Activated naive CD4-positive, alpha-beta T cell treated with anti-CD3 and anti-CD28 coated beads for 36 hours (primary cell): ENCODE results near the gene KRTAP4-7. TPM values are rescaled to one million over a fixed set of nuclear protein-coding genes. Genes with fewer than 3 reads are reported as not detected.
"Not testable (repeated sequence)": the region's sequence is repeated elsewhere in the genome, so short reads cannot be mapped to it uniquely, and the experiment has no call there.

Experiments
- CTCF ChIA-PET: fragments of 350-600 bp; sonication (Branson Sonifier 250); formaldehyde crosslinking; loops from one replicate; lab custom pipeline; 2021; ENCODE audit warnings: antibody characterized with exemption; lab: Charles Lee
- DNase-seq: peaks from one replicate; pipeline ENCODE4 v3.0.0-alpha.2; 2020
- H3K27ac Mint-ChIP-seq: one replicate; pipeline ENCODE4 v1.8.0; 2021; ENCODE audit warnings: mild to moderate bottlenecking, mixed read lengths
- H3K27me3 Mint-ChIP-seq: one replicate; pipeline ENCODE4 v1.8.0; 2021; ENCODE audit warnings: low read depth, mixed read lengths
- H3K36me3 Mint-ChIP-seq: one replicate; pipeline ENCODE4 v1.8.0; 2021; ENCODE audit warnings: low read depth, mixed read lengths
- H3K4me1 Mint-ChIP-seq: one replicate; pipeline ENCODE4 v1.8.0; 2021; ENCODE audit warnings: low read depth, mixed read lengths
- H3K4me3 Mint-ChIP-seq: one replicate; pipeline ENCODE4 v1.8.0; 2021; ENCODE audit warnings: mild to moderate bottlenecking, moderate library complexity, mixed read lengths
- H3K9me3 Mint-ChIP-seq: one replicate; pipeline ENCODE4 v1.8.0; 2021; ENCODE audit warnings: mixed read lengths
- intact Hi-C: fragments of 100-400 bp; cut with micrococcal nuclease; formaldehyde crosslinking; loops from one replicate; pipeline ENCODE4 v1.15.1; 2023
- total RNA-seq, 2 experiments: library from RNA; stranded (reverse); gene quantifications; one replicate each; pipeline ENCODE4 v1.2.3, GENCODE V29; 2021

The KRTAP4-7 gene
- total RNA-seq, 2 experiments from 2014 or later: not detected

GRCh38 chr17:41123292-41123990, 39.5 kb downstream of the KRTAP4-7 start:
- H3K9me3 Mint-ChIP-seq, H3K36me3 Mint-ChIP-seq, CTCF ChIA-PET, H3K27me3 Mint-ChIP-seq, DNase-seq, H3K27ac Mint-ChIP-seq: not testable (repeated sequence)
- intact Hi-C loops: loop anchor here (10.0 kb wide), 1 partner anchor 371 kb away; no protein-coding TSS in a partner anchor
- H3K4me3 Mint-ChIP-seq: peak overlapping the region; percentile 8
- H3K4me1 Mint-ChIP-seq: peaks cover 52% of the 10 kb centered on the region

- H3K27ac Mint-ChIP-seq, H3K9me3 Mint-ChIP-seq, H3K27me3 Mint-ChIP-seq, DNase-seq, CTCF ChIA-PET, H3K36me3 Mint-ChIP-seq: not testable (repeated sequence)
- intact Hi-C loops: loop anchor here (10.0 kb wide), 1 partner anchor 371 kb away; no protein-coding TSS in a partner anchor
- H3K4me1 Mint-ChIP-seq: peaks cover 52% of the 10 kb centered on the region
- H3K4me3 Mint-ChIP-seq: peak within 1 kb of the TSS; percentile 8
These were observed 40.0 kb downstream of the KRTAP4-7 start, which contains the start of gene KRTAP4-12 for GRCh38 chr17:41123991-41124371. Gene KRTAP4-12 (minus strand): TSS chr17:41124182. CDS start chr17:41124122, 60 bp downstream.

GRCh38 chr17:41125064-41125463, 41.1 kb downstream of the KRTAP4-7 start:
- peaks cover 47% of the 10 kb centered on the region for H3K4me1 Mint-ChIP-seq
- no peak for DNase-seq
- H3K36me3 Mint-ChIP-seq: no peaks in the 10 kb centered on the region
- H3K27me3 Mint-ChIP-seq: no peaks in the 10 kb centered on the region
- intact Hi-C loops: loop anchor here (10.0 kb wide), 1 partner anchor 370 kb away; no protein-coding TSS in a partner anchor
- H3K27ac Mint-ChIP-seq: no peak overlapping the region
- CTCF ChIA-PET: no interaction called here
- H3K4me3 Mint-ChIP-seq: no peak overlapping the region
- peaks cover 6% of the 10 kb centered on the region for H3K9me3 Mint-ChIP-seq

GRCh38 chr17:41126412-41126811, 42.5 kb downstream of the KRTAP4-7 start:
- Mint-ChIP-seq H3K27me3 (no peaks in the 10 kb centered on the region), H3K4me3 (no peak overlapping the region), H3K36me3 (no peaks in the 10 kb centered on the region), H3K9me3 (peaks cover 6% of the 10 kb centered on the region), H3K4me1 (peaks cover 42% of the 10 kb centered on the region), H3K27ac (no peak overlapping the region)
- CTCF ChIA-PET: no interaction called here
- intact Hi-C loops: loop anchor here (10.0 kb wide), 1 partner anchor 368 kb away; no protein-coding TSS in a partner anchor
- DNase-seq: no peak

GRCh38 chr17:41127371-41127770, 43.4 kb downstream of the KRTAP4-7 start:
- Mint-ChIP-seq H3K9me3 (peaks cover 1% of the 10 kb centered on the region), H3K27ac (no peak overlapping the region), H3K36me3 (no peaks in the 10 kb centered on the region), H3K4me1 (peaks cover 46% of the 10 kb centered on the region), H3K4me3 (no peak overlapping the region), H3K27me3 (no peaks in the 10 kb centered on the region)
- CTCF ChIA-PET: no interaction called here
- intact Hi-C loops: loop anchor here (10.0 kb wide), 1 partner anchor 367 kb away; no protein-coding TSS in a partner anchor
- DNase-seq: no peak

- Mint-ChIP-seq H3K27me3 (no peaks in the 10 kb centered on the region), H3K36me3 (no peaks in the 10 kb centered on the region), H3K9me3 (peaks cover 1% of the 10 kb centered on the region), H3K27ac (no peak overlapping the region), H3K4me3 (no peak overlapping the region), H3K4me1 (peaks cover 21% of the 10 kb centered on the region)
- intact Hi-C loops: no loop called here
- CTCF ChIA-PET: no interaction called here
- DNase-seq: no peak
These were observed 48.0 kb downstream of the KRTAP4-7 start for GRCh38 chr17:41131979-41132378.

- Mint-ChIP-seq H3K4me3 (no peak overlapping the region), H3K27ac (no peak overlapping the region), H3K4me1 (peaks cover 21% of the 10 kb centered on the region), H3K36me3 (no peaks in the 10 kb centered on the region), H3K27me3 (no peaks in the 10 kb centered on the region), H3K9me3 (peaks cover 4% of the 10 kb centered on the region)
- intact Hi-C loops: no loop called here
- CTCF ChIA-PET: interaction anchor here (1.3 kb wide), 1 partner anchor 188 kb away, joined by 3 read pairs; no protein-coding TSS in a partner anchor
- DNase-seq: no peak
These were observed 50.2 kb downstream of the KRTAP4-7 start for GRCh38 chr17:41133880-41134735.

Other genes starting within 250 kb of the KRTAP4-7 start
- gene KRT12, start 216.9 kb upstream of the KRTAP4-7 start, total RNA-seq: not detected
- not detected for gene KRT20, start 198.9 kb upstream of the KRTAP4-7 start, total RNA-seq
- not detected for gene KRT23, start 146.5 kb upstream of the KRTAP4-7 start, total RNA-seq
- gene KRT39, start 117.2 kb upstream of the KRTAP4-7 start, total RNA-seq: not detected
- not detected for gene KRT40, start 99.8 kb upstream of the KRTAP4-7 start, total RNA-seq
- gene KRTAP3-3, start 90.0 kb upstream of the KRTAP4-7 start, total RNA-seq: not detected
- gene KRTAP3-2, start 84.2 kb upstream of the KRTAP4-7 start, total RNA-seq: not detected
- not detected for gene KRTAP3-1, start 75.0 kb upstream of the KRTAP4-7 start, total RNA-seq
- not detected for gene KRTAP1-5, start 56.9 kb upstream of the KRTAP4-7 start, total RNA-seq
- gene KRTAP1-4, start 54.0 kb upstream of the KRTAP4-7 start, total RNA-seq: not detected
- not detected for gene KRTAP1-3, start 49.3 kb upstream of the KRTAP4-7 start, total RNA-seq
- gene KRTAP1-1, start 42.7 kb upstream of the KRTAP4-7 start, total RNA-seq: not detected
- gene KRTAP2-1, start 36.8 kb upstream of the KRTAP4-7 start, total RNA-seq: not detected
- gene KRTAP2-2, start 28.9 kb upstream of the KRTAP4-7 start, total RNA-seq: not detected
- not detected for gene KRTAP2-3, start 24.0 kb upstream of the KRTAP4-7 start, total RNA-seq
- not detected for gene KRTAP2-4, start 18.3 kb upstream of the KRTAP4-7 start, total RNA-seq
- not detected for gene KRTAP4-8, start 14.0 kb downstream of the KRTAP4-7 start, total RNA-seq
- gene KRTAP4-16, start 18.1 kb downstream of the KRTAP4-7 start, total RNA-seq: not detected
- not detected for gene KRTAP4-9, start 21.2 kb downstream of the KRTAP4-7 start, total RNA-seq
- not detected for gene KRTAP4-11, start 34.2 kb downstream of the KRTAP4-7 start, total RNA-seq
- gene KRTAP4-12, start 40.0 kb downstream of the KRTAP4-7 start, total RNA-seq: not detected
- not detected for gene KRTAP4-6, start 56.4 kb downstream of the KRTAP4-7 start, total RNA-seq
- not detected for gene KRTAP4-5, start 65.7 kb downstream of the KRTAP4-7 start, total RNA-seq
- not detected for gene KRTAP4-4, start 76.6 kb downstream of the KRTAP4-7 start, total RNA-seq
- not detected for gene KRTAP4-3, start 84.1 kb downstream of the KRTAP4-7 start, total RNA-seq
- not detected for gene KRTAP4-2, start 94.1 kb downstream of the KRTAP4-7 start, total RNA-seq
- not detected for gene KRTAP4-1, start 100.8 kb downstream of the KRTAP4-7 start, total RNA-seq
- not detected for gene KRTAP9-1, start 105.7 kb downstream of the KRTAP4-7 start, total RNA-seq
- not detected for gene KRTAP9-2, start 142.5 kb downstream of the KRTAP4-7 start, total RNA-seq
- gene KRTAP9-3, start 148.3 kb downstream of the KRTAP4-7 start, total RNA-seq: not detected
- not detected for gene KRTAP9-8, start 153.8 kb downstream of the KRTAP4-7 start, total RNA-seq
- gene KRTAP9-4, start 165.5 kb downstream of the KRTAP4-7 start, total RNA-seq: not detected
- not detected for gene KRTAP9-9, start 171.2 kb downstream of the KRTAP4-7 start, total RNA-seq
- gene KRTAP9-6, start 181.2 kb downstream of the KRTAP4-7 start, total RNA-seq: not detected
- gene KRTAP9-7, start 191.5 kb downstream of the KRTAP4-7 start, total RNA-seq: not detected
- not detected for gene KRTAP29-1, start 218.7 kb downstream of the KRTAP4-7 start, total RNA-seq
- under 1 TPM in 1 of 2 experiments, not detected in 1; 0.15 TPM for gene KRTAP16-1, start 225.2 kb downstream of the KRTAP4-7 start, total RNA-seq
- not detected for gene KRTAP17-1, start 231.6 kb downstream of the KRTAP4-7 start, total RNA-seq